ENCODE measurements around the gene CSF1. TPM values are rescaled to one million over a fixed set of nuclear protein-coding genes. Genes with fewer than 3 reads are reported as not detected.

The CSF1 gene
- total RNA-seq, 1 donor from 2014 or later, result 15.2 TPM

- H3K4me3 Mint-ChIP-seq, result no peak overlapping the region
- H3K27ac Mint-ChIP-seq, result peak overlapping the region; percentile 86
- peaks cover 15% of the 10 kb centered on the region for H3K36me3 Mint-ChIP-seq
- H3K27me3 Mint-ChIP-seq, result no peaks in the 10 kb centered on the region
- no peaks in the 10 kb centered on the region for H3K9me3 Mint-ChIP-seq
- DNase-seq (ENCODE audit: extremely low spot score, unreplicated experiment), result no peak
- H3K4me1 Mint-ChIP-seq (ENCODE audit: unreplicated experiment), result peaks cover 15% of the 10 kb centered on the region
- TF ChIP-seq CTCF (conservative IDR thresholded peaks at IDR 0.05), result no peak
Measured at GRCh38 chr1:109930252-109930993, 19.8 kb downstream of the CSF1 start.

- peak overlapping the region; percentile 86 for H3K27ac Mint-ChIP-seq
- no peak for TF ChIP-seq CTCF (conservative IDR thresholded peaks at IDR 0.05)
- no peaks in the 10 kb centered on the region for H3K27me3 Mint-ChIP-seq
- H3K9me3 Mint-ChIP-seq, result no peaks in the 10 kb centered on the region
- H3K4me3 Mint-ChIP-seq, result peak overlapping the region; percentile 68
- H3K36me3 Mint-ChIP-seq, result peaks cover 8% of the 10 kb centered on the region
- DNase-seq (ENCODE audit: extremely low spot score, unreplicated experiment), result peak; percentile 81
- peaks cover 15% of the 10 kb centered on the region for H3K4me1 Mint-ChIP-seq (ENCODE audit: unreplicated experiment)
Measured at GRCh38 chr1:109931189-109931731, 20.6 kb downstream of the CSF1 start.

- Mint-ChIP-seq H3K4me3 (no peak overlapping the region), H3K27ac (no peak overlapping the region), H3K36me3 (peaks cover 4% of the 10 kb centered on the region), H3K4me1 (ENCODE audit: unreplicated experiment) (peaks cover 15% of the 10 kb centered on the region), H3K27me3 (no peaks in the 10 kb centered on the region), H3K9me3 (peaks cover 4% of the 10 kb centered on the region)
- peak; percentile 15 for DNase-seq (ENCODE audit: extremely low spot score, unreplicated experiment)
- no peak for TF ChIP-seq CTCF (conservative IDR thresholded peaks at IDR 0.05)
Measured at GRCh38 chr1:109931911-109932636, 21.4 kb downstream of the CSF1 start.

- H3K9me3 Mint-ChIP-seq, result peaks cover 7% of the 10 kb centered on the region
- no peak for TF ChIP-seq CTCF (conservative IDR thresholded peaks at IDR 0.05)
- peak; percentile 39 for DNase-seq (ENCODE audit: extremely low spot score, unreplicated experiment)
- H3K27ac Mint-ChIP-seq, result no peak overlapping the region
- no peaks in the 10 kb centered on the region for H3K27me3 Mint-ChIP-seq
- H3K4me1 Mint-ChIP-seq (ENCODE audit: unreplicated experiment), result peaks cover 15% of the 10 kb centered on the region
- H3K36me3 Mint-ChIP-seq, result peaks cover 4% of the 10 kb centered on the region
- no peak overlapping the region for H3K4me3 Mint-ChIP-seq
Measured at GRCh38 chr1:109932679-109933078, 22.0 kb downstream of the CSF1 start.

- peak; percentile 39 for DNase-seq (ENCODE audit: extremely low spot score, unreplicated experiment)
- no peak for TF ChIP-seq CTCF (conservative IDR thresholded peaks at IDR 0.05)
- H3K36me3 Mint-ChIP-seq, result peaks cover 4% of the 10 kb centered on the region
- peaks cover 15% of the 10 kb centered on the region for H3K4me1 Mint-ChIP-seq (ENCODE audit: unreplicated experiment)
- H3K9me3 Mint-ChIP-seq, result peaks cover 10% of the 10 kb centered on the region
- H3K4me3 Mint-ChIP-seq, result no peak overlapping the region
- H3K27ac Mint-ChIP-seq, result peak overlapping the region; percentile 80
- H3K27me3 Mint-ChIP-seq, result no peaks in the 10 kb centered on the region
Measured at GRCh38 chr1:109933856-109934711, 23.4 kb downstream of the CSF1 start.
